MCF 10A (cell line): Measurements from ENCODE around the gene CACYBP. TPM values are rescaled to one million over a fixed set of nuclear protein-coding genes. Genes with fewer than 3 reads are reported as not detected.
"Not testable (repeated sequence)": the region's sequence is repeated elsewhere in the genome, so short reads cannot be mapped to it uniquely, and the experiment has no call there.

Source experiments
- BruUV-seq: library from RNA; stranded (reverse); fragments of 400-500 nt; replicated peaks from 2 replicates; lab custom pipeline; 2021; lab: Mats Ljungman, UMichigan
- CTCF ChIA-PET: fragments of 300-600 bp; sonication (Branson Sonifier 250); formaldehyde crosslinking; extraction: SDS; loops from one replicate; lab custom pipeline; 2021; ENCODE audit warnings: antibody characterized with exemption, inconsistent platforms; lab: Yijun Ruan, JAX
- POLR2A ChIA-PET: fragments of 300-600, 350-650 bp; sonication (Branson Sonifier 250); formaldehyde crosslinking; extraction: SDS; loops from one replicate; lab custom pipeline; 2020; ENCODE audit warnings: antibody characterized with exemption, inconsistent platforms; lab: Yijun Ruan, JAX
- DNase-seq: peaks from one replicate; pipeline ENCODE4 v3.0.0-alpha.2; 2018; ENCODE audit not compliant: unreplicated experiment
- H3K27ac Mint-ChIP-seq: one replicate; pipeline ENCODE4 v1.8.0; 2022; ENCODE audit warnings: mild to moderate bottlenecking, low read depth, mixed read lengths; ENCODE audit not compliant: unreplicated experiment
- H3K27me3 Mint-ChIP-seq: one replicate; pipeline ENCODE4 v1.8.0; 2022; ENCODE audit warnings: mixed read lengths; ENCODE audit not compliant: insufficient read depth, unreplicated experiment
- H3K36me3 Mint-ChIP-seq: one replicate; pipeline ENCODE4 v1.8.0; 2022; ENCODE audit warnings: mild to moderate bottlenecking, moderate library complexity, mixed read lengths; ENCODE audit not compliant: insufficient read depth, unreplicated experiment
- H3K4me1 Mint-ChIP-seq: one replicate; pipeline ENCODE4 v1.8.0; 2022; ENCODE audit warnings: mixed read lengths; ENCODE audit not compliant: insufficient read depth, unreplicated experiment
- H3K4me3 Mint-ChIP-seq: one replicate; pipeline ENCODE4 v1.8.0; 2022; ENCODE audit warnings: mild to moderate bottlenecking, moderate library complexity, mixed read lengths; ENCODE audit not compliant: unreplicated experiment
- H3K9me3 Mint-ChIP-seq: one replicate; pipeline ENCODE4 v1.8.0; 2022; ENCODE audit warnings: mixed read lengths; ENCODE audit not compliant: unreplicated experiment
- CTCF ChIP-seq: fragments of 200-600 bp; IDR thresholded peaks from one replicate; pipeline ENCODE4 v1.8.0; 2022; ENCODE audit warnings: antibody characterized with exemption, mild to moderate bottlenecking; ENCODE audit not compliant: unreplicated experiment
- intact Hi-C: fragments of 100-400 bp; cut with micrococcal nuclease; formaldehyde crosslinking; loops from 2 replicates; pipeline ENCODE4 v1.14.1; 2022
- total RNA-seq: library from RNA; stranded (reverse); gene quantifications from 2 replicates; pipeline ENCODE4 v1.2.3, GENCODE V29; 2022

CACYBP gene
- total RNA-seq, 1 experiment from 2014 or later = 205 TPM

- H3K27me3 Mint-ChIP-seq = no peaks in the 10 kb centered on the region
- DNase-seq = no peak
- TF ChIP-seq CTCF = no peak
- H3K27ac Mint-ChIP-seq = no peak overlapping the region
- H3K4me1 Mint-ChIP-seq = peaks cover 6% of the 10 kb centered on the region
- H3K4me3 Mint-ChIP-seq = no peak overlapping the region
- no TSS peak for BruUV-seq
- ChIA-PET CTCF (interaction anchor here (0.6 to 2.4 kb wide), 7 partner anchors 10 to 140 kb away, joined by 3 to 12 read pairs (median 3); no protein-coding TSS in a partner anchor), POLR2A (interaction anchor here (1.6 to 6.4 kb wide), 5 partner anchors 8 to 15 kb away, joined by 4 to 48 read pairs (median 9); partner anchors contain the start of genes CACYBP and MRPS14)
- intact Hi-C loops = no loop called here
- no peaks in the 10 kb centered on the region for H3K9me3 Mint-ChIP-seq
- H3K36me3 Mint-ChIP-seq = peaks cover 79% of the 10 kb centered on the region
These were observed 15.5 kb downstream of the CACYBP start for GRCh38 chr1:175015243-175015642.

- peaks cover 25% of the 10 kb centered on the region for H3K4me1 Mint-ChIP-seq
- DNase-seq = no peak
- no TSS peak for BruUV-seq
- H3K9me3 Mint-ChIP-seq = peaks cover 3% of the 10 kb centered on the region
- intact Hi-C loops = no loop called here
- H3K27me3 Mint-ChIP-seq = no peaks in the 10 kb centered on the region
- H3K27ac Mint-ChIP-seq = no peak overlapping the region
- ChIA-PET CTCF (interaction anchor here (0.6 to 1.0 kb wide), 2 partner anchors 9 to 87 kb away, joined by 3 read pairs; no protein-coding TSS in a partner anchor), POLR2A (interaction anchor here (0.6 to 8.4 kb wide), 3 partner anchors 16 to 43 kb away, joined by 3 to 331 read pairs (median 3); partner anchors contain the start of gene CACYBP)
- no peak for TF ChIP-seq CTCF
- H3K36me3 Mint-ChIP-seq = peaks cover 47% of the 10 kb centered on the region
- no peak overlapping the region for H3K4me3 Mint-ChIP-seq
These were observed 19.8 kb downstream of the CACYBP start for GRCh38 chr1:175019524-175019923.

GRCh38 chr1:175023043-175023921 is 23.5 kb downstream of the CACYBP start, which contains the start of gene MRPS14:
MRPS14 (minus strand) TSS chr1:175023425; CDS start chr1:175023408, 17 bp downstream.
- no peak for TF ChIP-seq CTCF
- DNase-seq = peak; percentile 99
- Mint-ChIP-seq H3K27ac (peak within 1 kb of the TSS; percentile 77), H3K4me1 (peaks cover 20% of the 10 kb centered on the region), H3K9me3 (peaks cover 8% of the 10 kb centered on the region), H3K36me3 (peaks cover 20% of the 10 kb centered on the region), H3K4me3 (peak within 1 kb of the TSS; percentile 87), H3K27me3 (no peaks in the 10 kb centered on the region)
- ChIA-PET CTCF (interaction anchor here (0.5 to 2.4 kb wide), 23 partner anchors 8 to 1821 kb away, joined by 3 to 12 read pairs (median 4); partner anchors contain the start of gene CACYBP), POLR2A (interaction anchor here (0.6 to 8.4 kb wide), 32 partner anchors 9 to 1220 kb away, joined by 3 to 331 read pairs (median 4); partner anchors contain the start of genes CACYBP, DARS2, GAS5 and ZBTB37)
- intact Hi-C loops = loop anchor here (1.0 kb wide), 1 partner anchor 24 kb away; the partner anchor contains the start of gene CACYBP
- TSS peak; percentile 73 for BruUV-seq

- Mint-ChIP-seq H3K4me1 (peaks cover 20% of the 10 kb centered on the region), H3K27ac (peak overlapping the region; percentile 77), H3K4me3 (peak overlapping the region; percentile 87), H3K36me3 (peaks cover 17% of the 10 kb centered on the region)
- CTCF ChIA-PET = interaction anchor here (0.6 to 2.4 kb wide), 14 partner anchors 11 to 693 kb away, joined by 3 to 12 read pairs (median 4); no protein-coding TSS in a partner anchor
- TSS peak; percentile 99 for BruUV-seq
- H3K9me3 Mint-ChIP-seq, DNase-seq, H3K27me3 Mint-ChIP-seq: not testable (repeated sequence)
- intact Hi-C loops = loop anchor here (1.0 kb wide), 1 partner anchor 25 kb away; the partner anchor contains the start of gene CACYBP
- POLR2A ChIA-PET = interaction anchor here (0.7 to 8.4 kb wide), 25 partner anchors 9 to 1219 kb away, joined by 3 to 331 read pairs (median 5); partner anchors contain the start of genes CACYBP and DARS2
These were observed 24.1 kb downstream of the CACYBP start for GRCh38 chr1:175023922-175024242.
